ENCODE results near the gene KDM4F.
"Not testable (repeated sequence)": the region's sequence is repeated elsewhere in the genome, so short reads cannot be mapped to it uniquely, and the experiment has no call there.

KDM4F gene

GRCh38 chr11:95028357-95028756 is 20.9 kb upstream of the KDM4F start:
- no peak for TF ChIP-seq CTCF (IDR thresholded peaks at IDR 0.05; ENCODE audit: insufficient read depth, missing control alignments)
- FAIRE-seq (no peak), DNase-seq (ENCODE audit: insufficient read length, low spot score) (no peak)

- DNase-seq (ENCODE audit: insufficient read length, low spot score) (no peak), FAIRE-seq (no peak)
- no peak for TF ChIP-seq CTCF (IDR thresholded peaks at IDR 0.05; ENCODE audit: insufficient read depth, missing control alignments)
Measured at GRCh38 chr11:95033051-95033450, 16.2 kb upstream of the KDM4F start.

GRCh38 chr11:95035316-95035715 is 13.9 kb upstream of the KDM4F start:
- no peak for TF ChIP-seq CTCF (IDR thresholded peaks at IDR 0.05; ENCODE audit: insufficient read depth, missing control alignments)
- no peak for FAIRE-seq
- DNase-seq (ENCODE audit: insufficient read length, low spot score): no peak

DNA sequence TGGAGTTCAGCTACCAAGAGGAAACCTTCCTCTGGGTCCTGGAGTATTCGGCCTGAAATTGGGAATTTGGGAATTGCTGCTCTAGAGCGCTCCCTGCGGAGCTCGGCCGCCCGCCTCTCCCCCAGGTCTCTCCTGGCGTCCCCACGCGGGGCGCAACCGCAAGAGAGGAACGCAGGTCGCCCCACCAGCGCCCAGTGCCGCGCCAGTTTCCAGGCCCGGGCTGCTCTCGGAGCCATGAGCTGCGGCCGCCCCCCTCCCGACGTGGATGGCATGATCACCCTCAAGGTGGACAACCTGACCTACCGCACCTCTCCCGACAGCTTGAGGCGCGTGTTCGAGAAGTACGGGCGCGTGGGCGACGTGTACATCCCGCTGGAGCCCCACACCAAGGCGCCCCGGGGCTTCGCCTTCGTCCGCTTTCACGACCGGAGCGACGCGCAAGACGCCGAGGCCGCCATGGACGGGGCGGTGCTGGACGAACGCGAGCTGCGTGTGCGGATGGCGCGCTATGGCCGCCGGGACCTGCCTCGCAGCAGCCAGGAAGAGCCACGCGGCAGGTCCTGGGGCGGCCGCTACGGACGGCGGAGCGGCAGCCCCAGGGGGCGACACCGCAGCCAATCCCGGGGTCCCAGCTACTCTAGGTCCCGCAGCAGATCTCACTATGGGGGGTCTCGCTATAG is 11.7 kb upstream of the KDM4F start:
- DNase-seq (ENCODE audit: insufficient read length, low spot score); FAIRE-seq: not testable (repeated sequence)

- TF ChIP-seq CTCF (IDR thresholded peaks at IDR 0.05; ENCODE audit: insufficient read depth, missing control alignments): no peak
- no peak for DNase-seq (ENCODE audit: insufficient read length, low spot score)
- no peak for FAIRE-seq
Measured at GRCh38 chr11:95042239-95042638, 7.0 kb upstream of the KDM4F start.

DNA sequence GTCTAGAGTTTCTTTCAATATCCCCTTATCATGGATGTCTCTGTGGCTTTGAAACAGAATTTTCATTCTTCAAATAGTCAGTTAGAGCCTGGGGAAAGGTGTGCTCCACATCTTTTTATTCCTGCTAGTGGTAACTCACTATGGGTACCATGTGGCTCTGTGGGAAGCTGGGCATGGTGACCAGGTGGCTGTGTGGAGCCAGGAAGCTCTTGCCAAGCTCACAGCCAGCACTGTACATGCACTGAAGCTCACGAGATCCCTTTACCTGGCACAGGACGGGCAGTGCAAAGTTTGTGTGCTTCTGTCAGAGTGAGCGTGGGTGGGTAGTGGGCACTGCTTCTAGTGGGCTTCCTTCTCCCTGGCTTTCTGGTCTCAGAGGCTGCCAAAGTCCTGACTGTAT is 6.3 kb upstream of the KDM4F start:
- DNase-seq (ENCODE audit: insufficient read length, low spot score) (no peak), FAIRE-seq (no peak)
- no peak for TF ChIP-seq CTCF (IDR thresholded peaks at IDR 0.05; ENCODE audit: insufficient read depth, missing control alignments)

DNA sequence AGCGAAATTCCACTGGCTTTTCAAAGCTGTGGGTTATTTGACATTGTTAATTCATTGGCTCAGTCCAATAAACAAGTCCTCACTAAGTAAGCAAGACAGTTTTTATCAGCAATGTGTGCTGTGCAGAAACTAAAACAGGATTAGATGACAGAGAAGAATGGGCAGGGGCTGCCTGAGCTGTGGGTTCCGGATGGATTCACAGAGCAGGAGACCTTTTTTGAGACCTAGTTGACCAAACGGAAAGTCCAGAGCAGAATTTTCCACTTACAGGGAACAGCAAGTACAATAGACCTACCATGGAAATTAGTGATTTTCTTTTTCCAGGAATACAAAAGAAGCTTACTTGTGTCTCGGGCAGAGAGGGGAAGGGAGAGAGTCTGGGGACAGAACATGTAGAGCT is 5.2 kb upstream of the KDM4F start:
- no peak for FAIRE-seq

More for the DNA sequence above, 5.2 kb upstream of the KDM4F start:
- no peak for DNase-seq (ENCODE audit: insufficient read length, low spot score)
- TF ChIP-seq CTCF (IDR thresholded peaks at IDR 0.05; ENCODE audit: insufficient read depth, missing control alignments): no peak

All from D721Med (cell line).